GM21367 (cell line): ENCODE results near the gene FGFBP1.

ENCODE experiments used
- ATAC-seq: cut with Tn5 transposase; IDR thresholded peaks from one replicate; pipeline ENCODE4 v1.9.1; 2021; ENCODE audit not compliant: unreplicated experiment

FGFBP1 gene

GRCh38 chr4:15938640-15939039 lies at the start of gene FGFBP1:
TSS of gene FGFBP1 (minus strand) at chr4:15938740. CDS start at chr4:15936632, 2,108 bp downstream.
- no peak for ATAC-seq

GRCh38 chr4:15988222-15988621 lies 49.7 kb upstream of the FGFBP1 start:
- no peak for ATAC-seq

GRCh38 chr4:15986907-15987306 lies 48.4 kb upstream of the FGFBP1 start:
- no peak for ATAC-seq

GRCh38 chr4:15983610-15984009 lies 45.1 kb upstream of the FGFBP1 start:
- ATAC-seq: no peak

- ATAC-seq: no peak
These were observed 44.4 kb upstream of the FGFBP1 start for GRCh38 chr4:15982842-15983524.

GRCh38 chr4:15976456-15977447 lies 38.2 kb upstream of the FGFBP1 start:
- no peak for ATAC-seq

- ATAC-seq: no peak
These were observed 32.7 kb upstream of the FGFBP1 start for GRCh38 chr4:15971068-15971801.

GRCh38 chr4:15968551-15969300 lies 30.2 kb upstream of the FGFBP1 start:
- ATAC-seq: no peak

- ATAC-seq: no peak
These were observed 26.8 kb upstream of the FGFBP1 start for GRCh38 chr4:15965325-15965724.

GRCh38 chr4:15964159-15964558 lies 25.6 kb upstream of the FGFBP1 start:
- no peak for ATAC-seq

- peak; percentile 86 for ATAC-seq
These were observed 25.0 kb upstream of the FGFBP1 start for GRCh38 chr4:15963576-15963975.

GRCh38 chr4:15963001-15963451 lies 24.5 kb upstream of the FGFBP1 start, which contains the start of gene FGFBP2:
TSS of gene FGFBP2 (minus strand) at chr4:15963175. CDS start at chr4:15963129, 46 bp downstream.
- peak; percentile 58 for ATAC-seq

GRCh38 chr4:15961781-15962510 lies 23.4 kb upstream of the FGFBP1 start:
- ATAC-seq: no peak

GRCh38 chr4:15958562-15958961 lies 20.0 kb upstream of the FGFBP1 start:
- no peak for ATAC-seq

- peak; percentile 87 for ATAC-seq
These were observed 17.8 kb upstream of the FGFBP1 start for GRCh38 chr4:15956179-15956850.

- ATAC-seq: no peak
These were observed 17.1 kb upstream of the FGFBP1 start for GRCh38 chr4:15955670-15956069.

- ATAC-seq: no peak
These were observed 15.1 kb upstream of the FGFBP1 start for GRCh38 chr4:15953625-15954024.

GRCh38 chr4:15951781-15952180 lies 13.2 kb upstream of the FGFBP1 start:
- no peak for ATAC-seq

GRCh38 chr4:15948826-15949225 lies 10.3 kb upstream of the FGFBP1 start:
- ATAC-seq: no peak
